Measurements from ENCODE around the gene ARRDC1. TPM values are rescaled to one million over a fixed set of nuclear protein-coding genes. Genes with fewer than 3 reads are reported as not detected.

ARRDC1 gene
- total and polyA plus RNA-seq, 9 of the 15 experiments (the other 6 are each of a cell fraction or from before 2014, with no cell fraction given) = 0.21 to 45.3 (median 18.6) TPM

- TF ChIP-seq STAG1 (CRISPR knock-in tag; IDR thresholded peaks at IDR 0.05; ENCODE audit: borderline replicate concordance) (no peak), SNRNP70 (optimal IDR thresholded peaks at IDR 0.05; ENCODE audit: low read depth, low read length) (no peak), RBBP5 (IDR thresholded peaks at IDR 0.05; ENCODE audit: borderline replicate concordance, insufficient read depth, low read length, poor library complexity, severe bottlenecking) (no peak), LCOR (CRISPR knock-in tag; IDR thresholded peaks at IDR 0.05) (no peak), CC2D1A (IDR thresholded peaks at IDR 0.05) (no peak), CHD1 (IDR thresholded peaks at IDR 0.05; ENCODE audit: low read length) (no peak), SIX5 (IDR thresholded peaks at IDR 0.05; ENCODE audit: borderline replicate concordance in 1 of 2, insufficient read depth in 1 of 2, low read depth in 1 of 2, low read length in 2 of 2) (no peak), JUNB (CRISPR knock-in tag; conservative IDR thresholded peaks at IDR 0.05) (no peak), ZSCAN32 (CRISPR knock-in tag; IDR thresholded peaks at IDR 0.05) (no peak), ZNF76 (CRISPR knock-in tag; IDR thresholded peaks at IDR 0.05; ENCODE audit: borderline replicate concordance) (no peak), TEAD4 (IDR thresholded peaks at IDR 0.05; ENCODE audit: low read length) (no peak), TEAD4 (CRISPR knock-in tag; IDR thresholded peaks at IDR 0.05; ENCODE audit: borderline replicate concordance) (no peak), PTBP1 (IDR thresholded peaks at IDR 0.05; ENCODE audit: low read depth, low read length) (no peak), E2F3 (CRISPR knock-in tag; IDR thresholded peaks at IDR 0.05) (no peak), PYGO2 (tag; IDR thresholded peaks at IDR 0.05) (no peak), ZNF436 (CRISPR knock-in tag; IDR thresholded peaks at IDR 0.05) (no peak), ZNF41 (CRISPR knock-in tag; conservative IDR thresholded peaks at IDR 0.05) (no peak), COPS2 (conservative IDR thresholded peaks at IDR 0.05) (no peak), SAFB (IDR thresholded peaks at IDR 0.05; ENCODE audit: borderline replicate concordance, low read depth, low read length) (no peak), SLC30A9 (CRISPR knock-in tag; IDR thresholded peaks at IDR 0.05) (no peak)
- TF ChIP-seq, protein P1, sequence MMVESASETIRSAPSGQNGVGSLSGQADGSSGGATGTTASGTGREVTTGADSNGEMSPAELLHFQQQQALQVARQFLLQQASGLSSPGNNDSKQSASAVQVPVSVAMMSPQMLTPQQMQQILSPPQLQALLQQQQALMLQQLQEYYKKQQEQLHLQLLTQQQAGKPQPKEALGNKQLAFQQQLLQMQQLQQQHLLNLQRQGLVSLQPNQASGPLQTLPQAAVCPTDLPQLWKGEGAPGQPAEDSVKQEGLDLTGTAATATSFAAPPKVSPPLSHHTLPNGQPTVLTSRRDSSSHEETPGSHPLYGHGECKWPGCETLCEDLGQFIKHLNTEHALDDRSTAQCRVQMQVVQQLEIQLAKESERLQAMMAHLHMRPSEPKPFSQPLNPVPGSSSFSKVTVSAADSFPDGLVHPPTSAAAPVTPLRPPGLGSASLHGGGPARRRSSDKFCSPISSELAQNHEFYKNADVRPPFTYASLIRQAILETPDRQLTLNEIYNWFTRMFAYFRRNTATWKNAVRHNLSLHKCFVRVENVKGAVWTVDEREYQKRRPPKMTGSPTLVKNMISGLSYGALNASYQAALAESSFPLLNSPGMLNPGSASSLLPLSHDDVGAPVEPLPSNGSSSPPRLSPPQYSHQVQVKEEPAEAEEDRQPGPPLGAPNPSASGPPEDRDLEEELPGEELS (CRISPR knock-in tag; IDR thresholded peaks at IDR 0.05; ENCODE audit: borderline replicate concordance) = no peak
- TF ChIP-seq, protein P2, sequence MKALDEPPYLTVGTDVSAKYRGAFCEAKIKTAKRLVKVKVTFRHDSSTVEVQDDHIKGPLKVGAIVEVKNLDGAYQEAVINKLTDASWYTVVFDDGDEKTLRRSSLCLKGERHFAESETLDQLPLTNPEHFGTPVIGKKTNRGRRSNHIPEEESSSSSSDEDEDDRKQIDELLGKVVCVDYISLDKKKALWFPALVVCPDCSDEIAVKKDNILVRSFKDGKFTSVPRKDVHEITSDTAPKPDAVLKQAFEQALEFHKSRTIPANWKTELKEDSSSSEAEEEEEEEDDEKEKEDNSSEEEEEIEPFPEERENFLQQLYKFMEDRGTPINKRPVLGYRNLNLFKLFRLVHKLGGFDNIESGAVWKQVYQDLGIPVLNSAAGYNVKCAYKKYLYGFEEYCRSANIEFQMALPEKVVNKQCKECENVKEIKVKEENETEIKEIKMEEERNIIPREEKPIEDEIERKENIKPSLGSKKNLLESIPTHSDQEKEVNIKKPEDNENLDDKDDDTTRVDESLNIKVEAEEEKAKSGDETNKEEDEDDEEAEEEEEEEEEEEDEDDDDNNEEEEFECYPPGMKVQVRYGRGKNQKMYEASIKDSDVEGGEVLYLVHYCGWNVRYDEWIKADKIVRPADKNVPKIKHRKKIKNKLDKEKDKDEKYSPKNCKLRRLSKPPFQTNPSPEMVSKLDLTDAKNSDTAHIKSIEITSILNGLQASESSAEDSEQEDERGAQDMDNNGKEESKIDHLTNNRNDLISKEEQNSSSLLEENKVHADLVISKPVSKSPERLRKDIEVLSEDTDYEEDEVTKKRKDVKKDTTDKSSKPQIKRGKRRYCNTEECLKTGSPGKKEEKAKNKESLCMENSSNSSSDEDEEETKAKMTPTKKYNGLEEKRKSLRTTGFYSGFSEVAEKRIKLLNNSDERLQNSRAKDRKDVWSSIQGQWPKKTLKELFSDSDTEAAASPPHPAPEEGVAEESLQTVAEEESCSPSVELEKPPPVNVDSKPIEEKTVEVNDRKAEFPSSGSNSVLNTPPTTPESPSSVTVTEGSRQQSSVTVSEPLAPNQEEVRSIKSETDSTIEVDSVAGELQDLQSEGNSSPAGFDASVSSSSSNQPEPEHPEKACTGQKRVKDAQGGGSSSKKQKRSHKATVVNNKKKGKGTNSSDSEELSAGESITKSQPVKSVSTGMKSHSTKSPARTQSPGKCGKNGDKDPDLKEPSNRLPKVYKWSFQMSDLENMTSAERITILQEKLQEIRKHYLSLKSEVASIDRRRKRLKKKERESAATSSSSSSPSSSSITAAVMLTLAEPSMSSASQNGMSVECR (CRISPR knock-in tag; IDR thresholded peaks at IDR 0.05) = peak; percentile 72; the same call in 1 of the 2 replicates
These were observed 29.6 kb upstream of the ARRDC1 start (continued) for GRCh38 chr9:137575716-137576411.

All from K562 (cell line).